ENCODE measurements around the gene SLC39A11. TPM values are rescaled to one million over a fixed set of nuclear protein-coding genes. Genes with fewer than 3 reads are reported as not detected.
A peak's percentile ranks its signal among the peaks of the same experiment; 100 is the strongest.

Gene SLC39A11
- total and polyA plus RNA-seq, 5 donors from 2014 or later: 9.3 to 32.2 (median 11.9) TPM

DNA sequence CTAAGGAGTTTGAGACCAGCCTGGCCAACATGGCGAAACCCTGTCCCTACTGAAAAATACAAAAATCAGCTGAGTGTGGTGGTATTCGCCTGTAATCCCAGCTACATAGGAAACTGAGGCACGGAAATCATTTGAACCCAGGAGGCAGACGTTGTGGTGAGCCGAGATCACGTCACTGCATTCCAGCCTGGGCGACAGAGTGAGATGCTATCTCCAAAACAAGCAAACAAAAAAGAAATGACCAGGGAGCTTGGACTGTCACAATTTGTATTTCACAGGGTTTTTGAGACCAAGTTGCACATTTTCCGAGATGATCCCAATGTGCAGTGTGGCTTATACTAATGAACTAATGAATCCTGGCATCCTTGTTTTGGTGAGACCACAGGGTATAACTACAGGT lies 156.5 kb downstream of the SLC39A11 start:
- H3K9me3 ChIP-seq (ENCODE audit: control insufficient read depth in 2 of 2, low read length in 2 of 2): no peaks in the 10 kb centered on the region
- no peak for DNase-seq
- Mint-ChIP-seq H3K36me3 (peaks cover 17% of the 10 kb centered on the region), H3K9me3 (no peaks in the 10 kb centered on the region), H3K4me1 (peaks cover 11 to 18% (median 16%) of the 10 kb centered on the region in 4 donors), H3K27ac (no peak overlapping the region), H3K4me3 (no peak overlapping the region), H3K27me3 (no peaks in the 10 kb centered on the region)
- no peaks in the 10 kb centered on the region for H3K27me3 ChIP-seq (ENCODE audit: control insufficient read depth, insufficient read depth, low read length)
- H3K27ac ChIP-seq (ENCODE audit: insufficient read depth, low read length, poor library complexity, severe bottlenecking): no peak overlapping the region
- ATAC-seq (ENCODE audit: low read depth in 2 of 2): no peak
- H3K4me3 ChIP-seq (ENCODE audit: low read depth, low read length): no peak overlapping the region
- H3K36me3 ChIP-seq (ENCODE audit: control insufficient read depth, insufficient read depth, low read length): no peaks in the 10 kb centered on the region
- peaks cover 8% of the 10 kb centered on the region for H3K4me1 ChIP-seq (ENCODE audit: control insufficient read depth, insufficient read depth, low read length, poor library complexity, severe bottlenecking)

DNA sequence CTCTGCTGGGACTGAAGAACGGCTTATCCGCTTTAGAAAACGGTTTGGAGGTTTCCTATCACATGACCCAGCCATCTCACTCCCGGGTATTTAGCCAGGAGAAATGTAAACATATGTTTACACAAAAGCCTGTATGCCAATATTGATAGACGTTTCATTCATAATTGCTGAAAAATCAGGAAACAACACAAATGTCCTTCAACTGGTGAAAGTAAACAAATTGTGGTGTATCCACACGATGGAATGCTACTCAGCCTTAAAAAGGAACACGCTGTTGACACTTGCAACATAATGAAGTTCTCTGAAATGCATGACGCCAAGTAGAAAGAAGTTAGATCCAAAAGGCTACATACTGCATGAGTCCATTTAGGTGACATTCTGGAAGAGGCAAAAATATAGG lies 157.6 kb downstream of the SLC39A11 start:
- Mint-ChIP-seq H3K9me3 (no peaks in the 10 kb centered on the region), H3K27me3 (no peaks in the 10 kb centered on the region), H3K4me3 (no peak overlapping the region), H3K36me3 (peaks cover 13% of the 10 kb centered on the region), H3K27ac (no peak overlapping the region), H3K4me1 (peaks cover 15 to 24% (median 22%) of the 10 kb centered on the region in 4 donors)
- DNase-seq (no peak), ATAC-seq (ENCODE audit: low read depth in 2 of 2) (no peak)
- Histone ChIP-seq H3K9me3 (ENCODE audit: control insufficient read depth in 2 of 2, low read length in 2 of 2) (no peaks in the 10 kb centered on the region), H3K4me3 (ENCODE audit: low read depth, low read length) (no peak overlapping the region), H3K36me3 (ENCODE audit: control insufficient read depth, insufficient read depth, low read length) (no peaks in the 10 kb centered on the region), H3K4me1 (ENCODE audit: control insufficient read depth, insufficient read depth, low read length, poor library complexity, severe bottlenecking) (peaks cover 8% of the 10 kb centered on the region), H3K27ac (ENCODE audit: insufficient read depth, low read length, poor library complexity, severe bottlenecking) (no peak overlapping the region), H3K27me3 (ENCODE audit: control insufficient read depth, insufficient read depth, low read length) (no peaks in the 10 kb centered on the region)

DNA sequence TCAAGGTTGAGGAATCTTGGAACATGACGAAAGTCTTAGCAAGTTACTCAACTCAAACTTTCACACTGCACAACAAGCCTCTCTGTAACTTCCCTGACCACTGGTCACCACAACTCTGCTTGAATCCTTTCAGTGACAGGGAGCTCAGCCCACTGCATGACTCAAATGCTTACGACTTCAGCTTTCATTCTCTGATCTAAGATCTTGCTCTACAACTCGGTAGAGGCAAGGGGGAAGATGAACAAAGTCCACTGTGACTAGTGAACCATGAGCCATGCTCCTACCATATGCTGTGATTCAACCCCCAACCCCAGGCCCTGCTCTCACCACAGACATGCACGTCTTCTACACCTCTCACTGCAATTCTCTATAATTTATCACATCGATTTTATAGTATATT lies 160.9 kb downstream of the SLC39A11 start:
- Mint-ChIP-seq H3K27ac (peak overlapping the region in 2 of 3 donors; percentile 32 to 80), H3K27me3 (no peaks in the 10 kb centered on the region), H3K4me1 (peaks cover 15 to 24% (median 22%) of the 10 kb centered on the region in 4 donors), H3K9me3 (no peaks in the 10 kb centered on the region), H3K36me3 (peaks cover 13% of the 10 kb centered on the region), H3K4me3 (no peak overlapping the region)
- Histone ChIP-seq H3K4me3 (ENCODE audit: low read depth, low read length) (no peak overlapping the region), H3K27me3 (ENCODE audit: control insufficient read depth, insufficient read depth, low read length) (no peaks in the 10 kb centered on the region), H3K36me3 (ENCODE audit: control insufficient read depth, insufficient read depth, low read length) (no peaks in the 10 kb centered on the region), H3K9me3 (ENCODE audit: control insufficient read depth in 2 of 2, low read length in 2 of 2) (no peaks in the 10 kb centered on the region), H3K27ac (ENCODE audit: insufficient read depth, low read length, poor library complexity, severe bottlenecking) (no peak overlapping the region), H3K4me1 (ENCODE audit: control insufficient read depth, insufficient read depth, low read length, poor library complexity, severe bottlenecking) (peaks cover 8% of the 10 kb centered on the region)
- ATAC-seq (ENCODE audit: low read depth in 2 of 2): no peak
- no peak for DNase-seq

DNA sequence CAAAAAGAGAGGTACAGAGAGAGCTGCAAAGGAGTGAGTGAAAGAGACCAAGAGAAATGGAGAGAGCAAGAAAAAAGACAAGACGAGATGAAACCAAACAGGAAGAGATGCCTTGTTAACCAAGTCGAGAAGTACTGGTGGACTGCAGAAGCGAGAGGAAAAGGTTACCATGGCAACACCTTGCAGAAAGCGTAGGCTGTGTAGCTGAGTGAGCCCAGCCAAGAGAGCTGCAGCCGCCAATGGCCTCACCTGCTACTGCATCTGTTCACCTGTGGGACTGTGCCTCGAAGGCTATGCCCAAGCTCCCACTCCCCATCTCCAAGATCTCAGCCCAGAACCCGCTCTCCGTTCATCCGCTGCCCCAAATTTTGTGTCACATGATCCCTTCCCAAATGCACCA lies 161.3 kb downstream of the SLC39A11 start:
- Histone ChIP-seq H3K4me3 (ENCODE audit: low read depth, low read length) (no peak overlapping the region), H3K27me3 (ENCODE audit: control insufficient read depth, insufficient read depth, low read length) (no peaks in the 10 kb centered on the region), H3K36me3 (ENCODE audit: control insufficient read depth, insufficient read depth, low read length) (no peaks in the 10 kb centered on the region), H3K27ac (ENCODE audit: insufficient read depth, low read length, poor library complexity, severe bottlenecking) (no peak overlapping the region), H3K4me1 (ENCODE audit: control insufficient read depth, insufficient read depth, low read length, poor library complexity, severe bottlenecking) (peaks cover 8% of the 10 kb centered on the region), H3K9me3 (ENCODE audit: control insufficient read depth in 2 of 2, low read length in 2 of 2) (no peaks in the 10 kb centered on the region)
- H3K27ac Mint-ChIP-seq: peak overlapping the region in 2 of 3 donors; percentile 32 to 80
- peaks cover 10% of the 10 kb centered on the region for H3K36me3 Mint-ChIP-seq
- peaks cover 15 to 24% (median 22%) of the 10 kb centered on the region in 4 donors for H3K4me1 Mint-ChIP-seq
- H3K4me3 Mint-ChIP-seq: peak overlapping the region in 2 of 4 donors; percentile 6 to 59
- DNase-seq (peak in 2 of 3 donors; percentile 22 to 71), ATAC-seq (ENCODE audit: low read depth in 2 of 2) (peak; percentile 43 to 59)
- H3K9me3 Mint-ChIP-seq: no peaks in the 10 kb centered on the region
- H3K27me3 Mint-ChIP-seq: no peaks in the 10 kb centered on the region

DNA sequence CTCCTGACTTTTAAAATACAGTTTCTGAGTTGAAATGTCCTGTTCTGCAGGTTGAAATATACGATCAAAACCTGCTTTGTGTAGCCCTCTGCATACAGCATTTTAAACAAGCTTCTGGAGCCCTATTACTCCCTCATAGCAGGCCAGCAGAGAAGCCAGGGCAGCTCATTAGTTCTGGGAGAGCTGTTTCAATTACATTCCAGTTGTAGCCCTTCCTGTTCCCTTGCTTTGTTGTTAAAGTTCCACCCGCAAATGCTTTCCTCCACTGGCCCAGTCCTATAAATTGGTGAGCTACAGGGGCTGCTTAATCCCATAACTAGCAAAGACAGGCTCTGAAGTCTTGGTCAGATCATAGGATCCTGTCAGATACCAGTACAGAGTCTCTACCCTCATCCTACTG lies 162.5 kb downstream of the SLC39A11 start:
- peaks cover 10% of the 10 kb centered on the region for H3K36me3 Mint-ChIP-seq
- peaks cover 15 to 23% (median 22%) of the 10 kb centered on the region in 4 donors for H3K4me1 Mint-ChIP-seq

DNA sequence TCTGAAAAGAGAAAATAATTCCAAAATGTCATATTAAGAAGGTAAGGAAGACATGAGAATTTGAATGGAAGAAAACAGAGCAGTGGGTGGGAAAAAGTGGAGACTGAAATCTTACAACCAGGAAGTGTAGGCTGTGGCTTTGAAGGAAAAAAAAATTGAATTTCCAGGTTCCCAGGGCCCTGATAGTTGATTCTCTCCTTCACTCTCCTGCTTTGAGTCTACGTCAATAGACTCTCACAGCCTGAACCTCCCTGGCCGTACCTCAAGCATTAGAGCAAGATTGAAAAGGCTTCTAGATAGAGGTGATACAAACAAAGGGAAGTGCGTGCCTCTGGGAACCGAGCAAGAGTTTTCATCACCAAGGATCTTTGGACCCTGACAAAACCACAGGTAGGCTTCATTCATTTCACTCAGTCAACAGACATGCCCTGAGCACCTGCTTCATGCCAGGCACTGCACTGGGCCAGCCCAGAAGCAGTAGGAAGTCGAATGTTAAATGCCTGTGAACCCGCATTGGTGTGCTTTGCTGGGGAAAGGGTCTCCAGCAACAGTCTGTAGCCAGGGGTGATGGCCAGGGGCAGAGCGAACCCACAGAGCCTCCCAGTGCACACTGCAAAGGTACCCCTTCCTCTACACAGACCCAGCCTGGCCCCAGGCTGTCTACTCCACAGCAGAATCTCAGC lies 163.9 kb downstream of the SLC39A11 start:
- Histone ChIP-seq H3K4me1 (ENCODE audit: control insufficient read depth, insufficient read depth, low read length, poor library complexity, severe bottlenecking) (peaks cover 8% of the 10 kb centered on the region), H3K4me3 (ENCODE audit: low read depth, low read length) (no peak overlapping the region), H3K27me3 (ENCODE audit: control insufficient read depth, insufficient read depth, low read length) (no peaks in the 10 kb centered on the region), H3K27ac (ENCODE audit: insufficient read depth, low read length, poor library complexity, severe bottlenecking) (no peak overlapping the region), H3K9me3 (ENCODE audit: control insufficient read depth in 2 of 2, low read length in 2 of 2) (no peaks in the 10 kb centered on the region), H3K36me3 (ENCODE audit: control insufficient read depth, insufficient read depth, low read length) (no peaks in the 10 kb centered on the region)
- Mint-ChIP-seq H3K27me3 (no peaks in the 10 kb centered on the region), H3K9me3 (no peaks in the 10 kb centered on the region), H3K4me3 (no peak overlapping the region), H3K27ac (no peak overlapping the region), H3K4me1 (peaks cover 15 to 22% (median 21%) of the 10 kb centered on the region in 4 donors), H3K36me3 (peaks cover 4% of the 10 kb centered on the region)
- no peak for ATAC-seq (ENCODE audit: low read depth in 2 of 2)
- no peak for DNase-seq

More for the DNA sequence above, 162.5 kb downstream of the SLC39A11 start:
- no peaks in the 10 kb centered on the region for H3K36me3 ChIP-seq (ENCODE audit: control insufficient read depth, insufficient read depth, low read length)
- Mint-ChIP-seq H3K27ac (peak overlapping the region in 1 of 3 donors; percentile 38), H3K4me3 (no peak overlapping the region), H3K27me3 (no peaks in the 10 kb centered on the region), H3K9me3 (no peaks in the 10 kb centered on the region)
- H3K4me3 ChIP-seq (ENCODE audit: low read depth, low read length): no peak overlapping the region
- no peaks in the 10 kb centered on the region for H3K9me3 ChIP-seq (ENCODE audit: control insufficient read depth in 2 of 2, low read length in 2 of 2)
- ATAC-seq (ENCODE audit: low read depth in 2 of 2) (no peak), DNase-seq (no peak)
- peaks cover 8% of the 10 kb centered on the region for H3K4me1 ChIP-seq (ENCODE audit: control insufficient read depth, insufficient read depth, low read length, poor library complexity, severe bottlenecking)
- H3K27ac ChIP-seq (ENCODE audit: insufficient read depth, low read length, poor library complexity, severe bottlenecking): no peak overlapping the region
- H3K27me3 ChIP-seq (ENCODE audit: control insufficient read depth, insufficient read depth, low read length): no peaks in the 10 kb centered on the region

DNA sequence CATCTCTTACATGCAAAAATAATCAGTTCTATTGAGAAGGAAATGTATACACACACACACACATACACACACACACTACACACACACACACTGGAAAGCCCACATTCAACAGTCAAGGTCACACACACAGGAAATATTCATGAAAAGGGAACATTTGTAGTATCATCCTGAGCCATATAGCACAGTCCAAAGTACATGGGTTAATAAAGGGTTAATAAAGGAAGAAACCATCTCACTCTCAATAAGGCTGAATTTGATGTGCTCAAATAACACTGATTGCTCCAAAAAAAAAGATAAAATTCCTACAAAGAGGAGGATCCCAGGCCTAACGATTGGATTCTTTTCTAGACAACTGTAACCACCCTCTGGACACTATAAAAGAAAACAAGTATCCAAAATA lies 164.7 kb downstream of the SLC39A11 start:
- Histone ChIP-seq H3K4me1 (ENCODE audit: control insufficient read depth, insufficient read depth, low read length, poor library complexity, severe bottlenecking) (peaks cover 8% of the 10 kb centered on the region), H3K36me3 (ENCODE audit: control insufficient read depth, insufficient read depth, low read length) (no peaks in the 10 kb centered on the region), H3K27ac (ENCODE audit: insufficient read depth, low read length, poor library complexity, severe bottlenecking) (no peak overlapping the region), H3K9me3 (ENCODE audit: control insufficient read depth in 2 of 2, low read length in 2 of 2) (no peaks in the 10 kb centered on the region), H3K27me3 (ENCODE audit: control insufficient read depth, insufficient read depth, low read length) (no peaks in the 10 kb centered on the region), H3K4me3 (ENCODE audit: low read depth, low read length) (no peak overlapping the region)
- Mint-ChIP-seq H3K9me3 (no peaks in the 10 kb centered on the region), H3K27me3 (no peaks in the 10 kb centered on the region), H3K36me3 (peaks cover 4% of the 10 kb centered on the region), H3K4me3 (no peak overlapping the region), H3K4me1 (peaks cover 15 to 21% (median 19%) of the 10 kb centered on the region in 4 donors), H3K27ac (no peak overlapping the region)
- DNase-seq: no peak
- ATAC-seq (ENCODE audit: low read depth in 2 of 2): no peak

DNA sequence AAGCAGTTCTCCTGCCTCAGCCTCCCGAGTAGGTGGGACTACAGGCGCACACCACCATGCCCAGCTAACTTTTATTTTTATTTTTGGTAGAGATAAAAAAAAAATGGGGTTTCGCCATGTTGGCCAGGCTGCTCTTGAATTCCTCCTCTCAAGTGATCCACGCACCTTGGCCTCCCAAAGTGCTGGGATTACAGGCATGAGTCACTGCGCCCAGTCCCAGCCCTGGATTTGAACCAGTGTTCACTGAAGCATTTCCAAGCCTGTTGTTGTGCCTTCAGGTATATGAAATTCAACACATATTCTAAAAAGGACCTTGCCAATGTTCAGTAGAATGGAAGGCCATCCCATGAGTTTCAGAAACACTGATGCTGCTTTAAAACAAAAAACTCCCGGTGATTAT lies 165.3 kb downstream of the SLC39A11 start:
- H3K4me1 ChIP-seq (ENCODE audit: control insufficient read depth, insufficient read depth, low read length, poor library complexity, severe bottlenecking): peaks cover 8% of the 10 kb centered on the region
- H3K9me3 ChIP-seq (ENCODE audit: control insufficient read depth in 2 of 2, low read length in 2 of 2): no peaks in the 10 kb centered on the region
- ATAC-seq (ENCODE audit: low read depth in 2 of 2): no peak
- Mint-ChIP-seq H3K27ac (no peak overlapping the region), H3K4me1 (peaks cover 15 to 18% (median 16%) of the 10 kb centered on the region in 4 donors), H3K36me3 (peaks cover 7% of the 10 kb centered on the region), H3K27me3 (no peaks in the 10 kb centered on the region), H3K4me3 (no peak overlapping the region), H3K9me3 (no peaks in the 10 kb centered on the region)
- DNase-seq: no peak
- H3K27ac ChIP-seq (ENCODE audit: insufficient read depth, low read length, poor library complexity, severe bottlenecking): no peak overlapping the region
- H3K27me3 ChIP-seq (ENCODE audit: control insufficient read depth, insufficient read depth, low read length): no peaks in the 10 kb centered on the region
- H3K36me3 ChIP-seq (ENCODE audit: control insufficient read depth, insufficient read depth, low read length): no peaks in the 10 kb centered on the region
- H3K4me3 ChIP-seq (ENCODE audit: low read depth, low read length): no peak overlapping the region

Data from CD4-positive, CD25-positive, alpha-beta regulatory T cell (primary cell).